LNCAP (cell line): ENCODE measurements around the gene MAGI2.

Experiments
- TF ChIP-seq, protein P1 (sequence below): fragments of 450-650 bp; IDR thresholded peaks from 2 replicates; pipeline ENCODE4 v1.5.1; 2017; ENCODE audit warnings: mild to moderate bottlenecking

MAGI2 gene

DNA sequence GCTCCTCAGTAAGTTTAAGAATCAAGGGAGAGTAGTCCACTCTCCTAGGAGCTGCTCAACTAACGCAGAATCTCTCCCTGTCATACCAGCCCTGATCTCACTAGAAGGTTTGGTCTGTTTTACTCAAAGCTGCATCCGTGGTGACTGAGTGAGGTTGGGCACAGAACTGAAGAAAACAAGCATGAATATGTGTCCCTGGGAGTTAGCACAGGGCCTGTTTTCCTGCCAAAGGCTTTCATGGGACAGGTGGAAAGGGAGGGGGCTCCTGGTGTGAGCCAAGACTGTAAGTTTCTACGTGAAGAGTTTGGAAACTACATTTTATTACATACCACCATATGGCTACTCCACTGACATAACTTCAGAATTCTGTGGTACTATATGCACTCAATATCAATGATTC, 705.9 kb downstream of the MAGI2 start:
- TF ChIP-seq, protein P1, sequence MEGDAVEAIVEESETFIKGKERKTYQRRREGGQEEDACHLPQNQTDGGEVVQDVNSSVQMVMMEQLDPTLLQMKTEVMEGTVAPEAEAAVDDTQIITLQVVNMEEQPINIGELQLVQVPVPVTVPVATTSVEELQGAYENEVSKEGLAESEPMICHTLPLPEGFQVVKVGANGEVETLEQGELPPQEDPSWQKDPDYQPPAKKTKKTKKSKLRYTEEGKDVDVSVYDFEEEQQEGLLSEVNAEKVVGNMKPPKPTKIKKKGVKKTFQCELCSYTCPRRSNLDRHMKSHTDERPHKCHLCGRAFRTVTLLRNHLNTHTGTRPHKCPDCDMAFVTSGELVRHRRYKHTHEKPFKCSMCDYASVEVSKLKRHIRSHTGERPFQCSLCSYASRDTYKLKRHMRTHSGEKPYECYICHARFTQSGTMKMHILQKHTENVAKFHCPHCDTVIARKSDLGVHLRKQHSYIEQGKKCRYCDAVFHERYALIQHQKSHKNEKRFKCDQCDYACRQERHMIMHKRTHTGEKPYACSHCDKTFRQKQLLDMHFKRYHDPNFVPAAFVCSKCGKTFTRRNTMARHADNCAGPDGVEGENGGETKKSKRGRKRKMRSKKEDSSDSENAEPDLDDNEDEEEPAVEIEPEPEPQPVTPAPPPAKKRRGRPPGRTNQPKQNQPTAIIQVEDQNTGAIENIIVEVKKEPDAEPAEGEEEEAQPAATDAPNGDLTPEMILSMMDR = no peak

DNA sequence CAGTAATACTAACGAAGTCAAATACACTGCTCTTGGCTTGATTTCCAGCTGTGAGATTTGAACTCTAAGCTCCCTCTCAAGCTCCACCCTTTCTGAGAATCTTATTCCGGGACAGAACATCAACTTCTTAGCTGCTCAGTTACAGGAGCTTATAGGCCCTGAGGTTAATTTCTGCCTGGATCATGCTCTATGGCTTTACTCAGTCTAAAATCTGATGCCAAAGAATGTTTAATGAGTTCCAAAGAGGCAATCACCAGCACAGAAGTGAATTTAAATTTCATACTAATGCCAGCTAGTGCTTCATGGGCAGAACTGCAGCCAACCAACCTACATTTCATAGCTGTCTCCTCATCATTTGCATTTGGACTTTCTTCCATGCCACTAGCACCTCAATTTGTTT, 707.2 kb downstream of the MAGI2 start:
- TF ChIP-seq, protein P1 = no peak

DNA sequence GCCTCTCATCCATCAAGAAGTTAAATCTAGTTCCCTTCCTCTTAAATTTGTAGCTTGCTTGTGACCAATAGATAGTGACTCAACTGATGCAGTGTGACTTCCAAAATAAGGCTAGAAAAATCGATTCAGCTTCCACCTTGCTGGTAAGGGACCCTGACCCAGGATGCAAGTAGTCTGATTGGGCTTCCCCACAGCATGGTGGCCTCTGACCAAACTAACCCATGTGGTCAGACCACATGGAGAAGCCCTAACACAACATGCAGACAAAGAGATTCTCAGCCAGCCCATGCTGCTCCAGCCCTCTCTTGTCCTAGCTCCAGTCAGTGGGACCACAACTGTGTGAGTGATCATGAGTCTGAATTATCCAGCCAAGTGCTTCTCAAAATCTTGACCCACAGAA, 710.8 kb downstream of the MAGI2 start:
- TF ChIP-seq, protein P1 = no peak

GRCh38 chr7:78736548-78736947, 716.9 kb downstream of the MAGI2 start:
- TF ChIP-seq, protein P1 = no peak

DNA sequence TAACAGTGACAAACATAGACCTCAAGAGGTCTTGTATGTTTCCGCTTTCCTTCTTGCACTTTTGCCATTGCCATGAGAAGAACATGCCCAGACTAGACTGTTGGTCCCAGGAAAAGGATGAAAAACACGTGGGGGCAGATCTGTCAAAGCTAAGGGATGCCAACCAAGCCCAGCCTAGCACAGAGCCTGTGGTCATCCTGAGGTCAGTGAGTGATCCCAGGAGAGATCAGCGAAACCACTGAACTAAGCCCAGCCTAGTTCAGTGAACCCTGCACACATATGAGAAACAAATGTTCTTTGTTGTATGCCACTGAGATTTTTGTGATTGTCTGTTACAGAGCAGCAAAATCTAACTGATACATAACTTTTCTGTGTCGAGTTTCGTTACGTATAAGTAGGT, 718.8 kb downstream of the MAGI2 start:
- TF ChIP-seq, protein P1 = no peak

- TF ChIP-seq, protein P1 = no peak
These were observed 733.4 kb downstream of the MAGI2 start for GRCh38 chr7:78720066-78720465.

DNA sequence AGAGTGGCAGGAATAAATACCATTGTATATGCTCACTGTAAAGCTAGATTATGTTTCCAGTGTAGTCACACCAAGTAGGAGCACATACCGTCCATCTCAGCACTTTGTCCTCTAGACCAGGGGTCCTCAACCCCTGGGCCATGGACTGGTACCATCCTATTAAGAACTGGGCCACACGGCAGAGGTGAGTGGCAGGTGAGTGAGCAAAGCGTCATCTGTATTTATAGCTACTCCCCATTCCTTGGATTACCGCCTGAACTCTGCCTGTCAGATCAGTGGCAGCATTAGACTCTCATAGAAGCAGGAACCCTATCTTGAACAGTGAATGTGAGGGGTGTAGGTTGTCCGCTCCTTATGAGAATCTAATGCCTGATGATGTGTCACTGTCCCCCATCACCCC, 735.3 kb downstream of the MAGI2 start:
- TF ChIP-seq, protein P1 = no peak

GRCh38 chr7:78716876-78717275, 736.6 kb downstream of the MAGI2 start:
- TF ChIP-seq, protein P1 = no peak
